ENCODE data around the gene CUL4A. TPM values are rescaled to one million over a fixed set of nuclear protein-coding genes. Genes with fewer than 3 reads are reported as not detected.

Gene CUL4A
- total RNA-seq, 4 donors from 2014 or later = 106 to 143 (median 122) TPM

DNA sequence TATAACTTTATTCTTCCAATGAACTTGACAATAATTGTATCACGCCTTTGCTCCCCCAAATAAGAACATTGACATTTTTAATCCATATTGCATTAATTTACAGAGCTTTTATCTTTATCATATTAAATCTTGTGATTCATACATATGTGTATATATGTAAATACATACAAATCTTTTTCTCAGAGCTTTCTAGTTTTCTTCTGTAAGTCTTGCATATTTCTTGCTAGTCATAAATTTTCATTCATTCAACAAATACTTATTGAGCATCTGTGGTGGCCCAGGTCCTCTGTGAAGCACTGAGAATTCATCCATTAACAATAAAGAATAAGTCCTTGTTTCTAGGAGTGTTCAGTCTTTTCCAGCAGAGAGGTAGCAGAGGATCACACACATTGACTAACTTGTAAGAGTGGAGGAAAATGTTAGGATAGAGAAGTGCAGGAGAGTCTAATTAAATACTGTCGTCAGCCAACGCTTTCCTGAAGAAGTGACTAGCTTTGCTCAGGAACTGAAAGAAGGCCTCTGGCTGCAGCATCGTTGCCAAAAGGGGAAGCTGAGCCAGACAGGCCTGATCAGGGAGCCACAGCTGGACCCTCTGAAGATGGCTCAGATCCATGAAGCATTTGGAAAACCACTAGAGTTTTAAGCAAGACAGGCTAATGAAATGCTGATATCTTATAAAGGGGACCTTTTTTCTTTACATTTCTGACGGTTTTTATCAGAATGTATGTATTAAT, 49.1 kb downstream of the CUL4A start:
- TF ChIP-seq, protein P1, sequence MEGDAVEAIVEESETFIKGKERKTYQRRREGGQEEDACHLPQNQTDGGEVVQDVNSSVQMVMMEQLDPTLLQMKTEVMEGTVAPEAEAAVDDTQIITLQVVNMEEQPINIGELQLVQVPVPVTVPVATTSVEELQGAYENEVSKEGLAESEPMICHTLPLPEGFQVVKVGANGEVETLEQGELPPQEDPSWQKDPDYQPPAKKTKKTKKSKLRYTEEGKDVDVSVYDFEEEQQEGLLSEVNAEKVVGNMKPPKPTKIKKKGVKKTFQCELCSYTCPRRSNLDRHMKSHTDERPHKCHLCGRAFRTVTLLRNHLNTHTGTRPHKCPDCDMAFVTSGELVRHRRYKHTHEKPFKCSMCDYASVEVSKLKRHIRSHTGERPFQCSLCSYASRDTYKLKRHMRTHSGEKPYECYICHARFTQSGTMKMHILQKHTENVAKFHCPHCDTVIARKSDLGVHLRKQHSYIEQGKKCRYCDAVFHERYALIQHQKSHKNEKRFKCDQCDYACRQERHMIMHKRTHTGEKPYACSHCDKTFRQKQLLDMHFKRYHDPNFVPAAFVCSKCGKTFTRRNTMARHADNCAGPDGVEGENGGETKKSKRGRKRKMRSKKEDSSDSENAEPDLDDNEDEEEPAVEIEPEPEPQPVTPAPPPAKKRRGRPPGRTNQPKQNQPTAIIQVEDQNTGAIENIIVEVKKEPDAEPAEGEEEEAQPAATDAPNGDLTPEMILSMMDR (IDR thresholded peaks at IDR 0.05; ENCODE audit: low read depth) = no peak

DNA sequence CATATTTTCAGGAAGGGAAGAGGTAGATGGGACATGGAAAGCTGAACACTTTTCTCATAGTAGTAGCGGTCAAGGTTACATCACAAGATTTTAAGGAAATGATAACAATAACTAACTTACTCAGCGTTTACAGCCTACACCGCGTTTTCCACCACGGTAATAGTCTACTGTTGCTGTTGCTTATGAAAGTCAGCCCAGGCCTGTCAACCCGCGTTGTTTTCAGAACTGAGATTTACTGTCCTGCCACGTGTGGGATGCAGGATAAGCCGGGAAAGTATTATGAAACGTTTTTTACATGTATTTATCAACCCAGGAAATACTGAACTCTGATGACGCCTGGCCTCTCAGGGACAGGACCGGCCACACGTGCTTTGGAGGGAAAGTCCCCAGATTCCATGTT, 51.6 kb downstream of the CUL4A start:
- TF ChIP-seq, protein P1 (IDR thresholded peaks at IDR 0.05; ENCODE audit: low read depth) = no peak

DNA sequence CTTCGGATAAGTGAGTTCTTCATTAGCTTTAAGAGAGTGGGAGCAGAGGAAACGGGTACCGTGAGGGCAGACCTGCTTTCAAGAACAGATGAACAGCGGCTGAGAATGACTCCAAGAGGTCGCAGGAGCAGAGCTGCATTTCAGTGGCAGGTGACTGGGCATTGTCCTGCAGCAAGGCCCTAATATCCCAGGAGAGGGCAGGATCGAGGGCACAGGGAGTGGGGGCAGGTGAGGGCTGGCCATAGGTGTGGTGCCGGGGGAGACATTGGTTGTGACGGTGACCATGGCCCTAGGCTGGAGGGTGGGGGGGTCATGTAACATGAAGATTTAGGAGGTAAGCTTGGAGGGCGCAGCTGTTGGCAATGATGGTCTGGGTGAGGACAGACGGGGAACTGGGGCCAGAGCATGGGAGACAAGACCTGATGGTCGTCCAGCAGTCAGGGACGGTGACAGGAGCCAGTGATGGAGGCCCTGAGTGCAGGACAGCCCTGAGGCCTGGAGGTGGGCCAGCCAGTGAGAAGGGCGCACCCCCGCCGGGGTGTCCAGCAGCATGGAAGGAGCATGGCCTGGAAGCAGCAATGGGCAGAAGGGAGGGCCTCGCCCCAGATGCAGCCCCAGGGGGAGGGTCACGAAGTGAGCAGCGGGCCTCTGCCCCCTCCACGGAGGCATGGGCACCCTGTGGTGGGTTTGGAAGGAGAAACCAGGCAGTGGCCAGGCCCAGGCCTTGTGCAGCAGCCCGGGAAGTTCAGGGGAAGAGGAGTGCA, 58.4 kb downstream of the CUL4A start:
- TF ChIP-seq, protein P1 (IDR thresholded peaks at IDR 0.05; ENCODE audit: low read depth) = no peak

GRCh38 chr13:113272031-113272430, 62.6 kb downstream of the CUL4A start:
- TF ChIP-seq, protein P1 (IDR thresholded peaks at IDR 0.05; ENCODE audit: low read depth) = no peak

- TF ChIP-seq, protein P1 (IDR thresholded peaks at IDR 0.05; ENCODE audit: low read depth) = no peak
Measured at GRCh38 chr13:113272701-113273181, 63.3 kb downstream of the CUL4A start.

DNA sequence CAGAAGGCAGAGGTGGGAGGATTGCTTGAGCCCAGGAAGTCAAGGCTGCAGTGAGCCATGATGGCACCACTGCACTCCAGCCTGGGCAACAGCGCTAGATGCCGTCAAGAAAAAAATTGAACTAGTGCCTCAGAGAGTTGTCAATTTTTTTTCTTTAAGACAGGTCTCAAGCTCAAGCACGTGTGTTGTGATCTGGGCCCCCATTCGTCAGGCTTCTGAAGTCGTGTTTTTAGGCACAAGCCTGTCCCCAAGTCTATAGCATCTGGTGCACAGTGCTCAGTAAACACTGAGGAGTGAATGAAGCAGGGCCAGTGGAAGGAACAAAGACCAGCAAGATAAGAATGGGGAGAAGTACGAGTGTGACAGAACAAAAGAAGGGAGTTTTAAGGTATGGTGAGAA, 63.9 kb downstream of the CUL4A start:
- TF ChIP-seq, protein P1 (IDR thresholded peaks at IDR 0.05; ENCODE audit: low read depth) = no peak

GRCh38 chr13:113273851-113274590, 64.6 kb downstream of the CUL4A start:
- TF ChIP-seq, protein P1 (IDR thresholded peaks at IDR 0.05; ENCODE audit: low read depth) = no peak
